ENCODE data around the gene TTI1.

DNA sequence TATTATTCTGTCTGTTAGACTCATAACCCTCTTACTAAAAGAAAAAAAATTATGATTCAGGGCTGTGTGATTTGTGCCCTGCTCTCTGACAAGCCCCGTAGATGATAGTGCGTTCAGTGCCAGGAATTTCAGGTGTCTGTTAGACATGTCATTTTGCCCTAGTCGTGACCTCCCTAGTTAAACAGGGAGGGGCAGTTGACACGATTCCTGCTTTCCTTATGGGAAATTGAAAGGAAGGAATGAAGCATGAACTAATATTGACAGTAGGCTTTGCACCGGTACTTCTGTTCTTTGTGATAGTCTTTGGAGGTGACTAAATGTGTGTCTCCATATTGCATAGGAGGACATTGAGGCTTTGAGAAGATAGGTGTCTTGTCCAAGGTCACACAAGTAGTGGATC lies 26.6 kb upstream of the TTI1 start:
- TF ChIP-seq CTCF (IDR thresholded peaks at IDR 0.05) = no peak
- no peak for TF ChIP-seq REST (IDR thresholded peaks at IDR 0.05; ENCODE audit: insufficient read depth in 1 of 2, low read depth in 2 of 2, low read length in 1 of 2)
- no peak for TF ChIP-seq SIN3A (IDR thresholded peaks at IDR 0.05; ENCODE audit: borderline replicate concordance, insufficient read depth, low read depth, low read length)

Data from Panc1 (cell line).